Caco-2 (cell line): ENCODE data around the gene PITPNM3. TPM values are rescaled to one million over a fixed set of nuclear protein-coding genes. Genes with fewer than 3 reads are reported as not detected.

Source experiments
- BruUV-seq: library from RNA; stranded (reverse); fragments of 400-500 nt; replicated peaks from 2 replicates; lab custom pipeline; 2021; lab: Mats Ljungman, UMichigan
- CTCF ChIA-PET: fragments of 300-600 bp; sonication (Branson Sonifier 250); formaldehyde crosslinking; loops from one replicate; lab custom pipeline; 2022; ENCODE audit warnings: antibody characterized with exemption; lab: Charles Lee
- POLR2A ChIA-PET: fragments of 300-600 bp; sonication (Branson Sonifier 250); formaldehyde crosslinking; loops from one replicate; lab custom pipeline; 2022; ENCODE audit warnings: antibody characterized with exemption; lab: Charles Lee
- DNase-seq, 2 experiments: peaks; one replicate each; pipeline versions ENCODE4 v3.0.0 to v3.0.0-alpha.2; 2020 to 2022
- H3K27me3 ChIP-seq: replicated peaks from 2 replicates; pipeline ENCODE4 v1.6.0; 2011; ENCODE audit warnings: low read length; ENCODE audit not compliant: control insufficient read depth, insufficient read depth
- H3K36me3 ChIP-seq: 2 replicates; pipeline ENCODE4 v1.5.1; 2011; ENCODE audit warnings: low read length; ENCODE audit not compliant: control insufficient read depth, insufficient read depth
- H3K4me1 ChIP-seq: fragments of 250-450 bp; sonication (Bioruptor Pico); 2 replicates; pipeline ENCODE4 v1.5.1; 2020; ENCODE audit warnings: mild to moderate bottlenecking
- H3K4me3 ChIP-seq: 2 replicates; pipeline ENCODE4 v1.5.1; 2011; ENCODE audit warnings: low read depth, mild to moderate bottlenecking, control low read depth, low read length
- H3K9me3 ChIP-seq: fragments of 250-450 bp; sonication (Bioruptor Pico); 2 replicates; pipeline ENCODE4 v1.5.1; 2020; ENCODE audit warnings: mild to moderate bottlenecking, moderate library complexity
- H3K27ac Mint-ChIP-seq: one replicate; pipeline ENCODE4 v1.8.0; 2022; ENCODE audit warnings: mixed read lengths; ENCODE audit not compliant: unreplicated experiment
- H3K27me3 Mint-ChIP-seq: one replicate; pipeline ENCODE4 v1.8.0; 2022; ENCODE audit warnings: mixed read lengths; ENCODE audit not compliant: insufficient read depth, unreplicated experiment
- H3K36me3 Mint-ChIP-seq: one replicate; pipeline ENCODE4 v1.8.0; 2022; ENCODE audit warnings: mild to moderate bottlenecking, mixed read lengths; ENCODE audit not compliant: insufficient read depth, unreplicated experiment
- H3K4me1 Mint-ChIP-seq: one replicate; pipeline ENCODE4 v1.8.0; 2022; ENCODE audit warnings: low read depth, mixed read lengths; ENCODE audit not compliant: unreplicated experiment
- H3K4me3 Mint-ChIP-seq: one replicate; pipeline ENCODE4 v1.8.0; 2022; ENCODE audit warnings: mild to moderate bottlenecking, moderate library complexity, mixed read lengths; ENCODE audit not compliant: unreplicated experiment
- H3K9me3 Mint-ChIP-seq: one replicate; pipeline ENCODE4 v1.8.0; 2022; ENCODE audit warnings: mixed read lengths; ENCODE audit not compliant: unreplicated experiment
- intact Hi-C: fragments of 100-400 bp; cut with micrococcal nuclease; formaldehyde crosslinking; loops from one replicate; pipeline ENCODE4 v1.10.0; 2022; ENCODE audit not compliant: unreplicated experiment
- total RNA-seq: library from RNA; stranded (reverse); gene quantifications from 2 replicates; pipeline ENCODE4 v1.2.3, GENCODE V29; 2022
- TF ChIP-seq, protein P1 (sequence below), 2 experiments: fragments of 200-600 bp in 1 of 2; IDR thresholded peaks; 1 replicate in 1 of 2; 2 replicates in 1 of 2; pipeline versions ENCODE4 v1.5.1 to v1.8.0; 2011 to 2022; ENCODE audit warnings: antibody characterized with exemption in 1 of 2, control low read depth in 1 of 2, inconsistent platforms in 1 of 2, low read depth in 1 of 2, low read length in 1 of 2, mild to moderate bottlenecking in 1 of 2, moderate library complexity in 1 of 2; ENCODE audit not compliant: insufficient read depth in 1 of 2, severe bottlenecking in 1 of 2, unreplicated experiment in 1 of 2

PITPNM3 gene
- total RNA-seq, 1 experiment from 2014 or later: 0.50 TPM

DNA sequence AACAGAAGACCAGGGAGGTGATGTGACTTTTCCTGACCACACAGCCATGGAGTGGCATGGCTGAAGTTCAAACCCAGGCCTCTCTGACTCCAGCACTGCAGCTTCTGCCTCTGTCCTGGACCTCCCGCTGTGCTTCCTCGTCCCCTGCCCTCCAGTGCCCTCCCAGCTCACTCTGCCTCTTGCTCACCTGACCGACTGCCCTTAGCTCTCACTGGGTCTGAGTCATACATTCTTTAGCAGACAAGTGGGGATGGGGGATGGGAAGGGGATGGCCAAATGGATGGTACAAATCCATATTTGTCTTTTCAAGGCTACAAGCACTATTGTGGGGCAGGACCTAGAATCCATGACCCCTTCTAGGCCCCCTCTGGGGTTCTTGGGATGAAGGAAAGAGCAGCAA, 33.0 kb downstream of the PITPNM3 start:
- Mint-ChIP-seq H3K4me3 (no peak overlapping the region), H3K27me3 (no peaks in the 10 kb centered on the region), H3K36me3 (no peaks in the 10 kb centered on the region), H3K9me3 (peaks cover 7% of the 10 kb centered on the region), H3K27ac (peak overlapping the region; percentile 45), H3K4me1 (peaks cover 8% of the 10 kb centered on the region)
- Histone ChIP-seq H3K4me1 (no peaks in the 10 kb centered on the region; the same call in 1 of the 2 replicates), H3K27me3 (no peaks in the 10 kb centered on the region), H3K9me3 (no peaks in the 10 kb centered on the region), H3K4me3 (no peak overlapping the region), H3K36me3 (no peaks in the 10 kb centered on the region)
- intact Hi-C loops: no loop called here
- CTCF ChIA-PET: interaction anchor here (0.5 kb wide), 1 partner anchor 29 kb away, joined by 6 read pairs; no protein-coding TSS in a partner anchor
- TF ChIP-seq, protein P1, sequence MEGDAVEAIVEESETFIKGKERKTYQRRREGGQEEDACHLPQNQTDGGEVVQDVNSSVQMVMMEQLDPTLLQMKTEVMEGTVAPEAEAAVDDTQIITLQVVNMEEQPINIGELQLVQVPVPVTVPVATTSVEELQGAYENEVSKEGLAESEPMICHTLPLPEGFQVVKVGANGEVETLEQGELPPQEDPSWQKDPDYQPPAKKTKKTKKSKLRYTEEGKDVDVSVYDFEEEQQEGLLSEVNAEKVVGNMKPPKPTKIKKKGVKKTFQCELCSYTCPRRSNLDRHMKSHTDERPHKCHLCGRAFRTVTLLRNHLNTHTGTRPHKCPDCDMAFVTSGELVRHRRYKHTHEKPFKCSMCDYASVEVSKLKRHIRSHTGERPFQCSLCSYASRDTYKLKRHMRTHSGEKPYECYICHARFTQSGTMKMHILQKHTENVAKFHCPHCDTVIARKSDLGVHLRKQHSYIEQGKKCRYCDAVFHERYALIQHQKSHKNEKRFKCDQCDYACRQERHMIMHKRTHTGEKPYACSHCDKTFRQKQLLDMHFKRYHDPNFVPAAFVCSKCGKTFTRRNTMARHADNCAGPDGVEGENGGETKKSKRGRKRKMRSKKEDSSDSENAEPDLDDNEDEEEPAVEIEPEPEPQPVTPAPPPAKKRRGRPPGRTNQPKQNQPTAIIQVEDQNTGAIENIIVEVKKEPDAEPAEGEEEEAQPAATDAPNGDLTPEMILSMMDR (IDR thresholded peaks at IDR 0.05; ENCODE audit: insufficient read depth in 1 of 2, low read depth in 1 of 2, low read length in 1 of 2, severe bottlenecking in 1 of 2, unreplicated experiment in 1 of 2): no peak
- DNase-seq: peak in 1 of 2 experiments; percentile 42
- no TSS peak for BruUV-seq
- POLR2A ChIA-PET: no interaction called here

DNA sequence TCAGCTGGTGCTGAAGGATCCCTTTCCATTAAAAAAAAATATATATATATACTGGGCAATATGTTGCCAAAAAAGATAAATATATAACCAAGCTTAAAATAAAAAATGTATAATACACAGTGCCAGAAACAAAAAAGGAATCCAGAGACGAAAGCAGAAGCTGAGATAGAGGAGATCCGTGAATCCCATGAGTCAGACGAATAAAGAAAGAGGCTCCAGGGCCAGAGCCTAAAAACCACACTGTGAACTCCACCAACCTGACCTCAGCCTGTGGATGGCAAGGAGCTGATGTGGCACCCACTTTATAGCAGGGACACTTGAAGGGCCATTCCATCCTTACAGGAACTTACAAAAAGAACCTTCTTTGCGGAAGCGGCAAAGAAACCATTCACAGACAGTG, 34.8 kb downstream of the PITPNM3 start:
- intact Hi-C loops: no loop called here
- Histone ChIP-seq H3K36me3 (no peaks in the 10 kb centered on the region), H3K4me3 (no peak overlapping the region), H3K27me3 (no peaks in the 10 kb centered on the region), H3K9me3 (no peaks in the 10 kb centered on the region), H3K4me1 (no peaks in the 10 kb centered on the region; the same call in 1 of the 2 replicates)
- POLR2A ChIA-PET: no interaction called here
- BruUV-seq: no TSS peak
- peaks cover 9% of the 10 kb centered on the region for H3K9me3 Mint-ChIP-seq
- TF ChIP-seq, protein P1 (IDR thresholded peaks at IDR 0.05; ENCODE audit: insufficient read depth in 1 of 2, low read depth in 1 of 2, low read length in 1 of 2, severe bottlenecking in 1 of 2, unreplicated experiment in 1 of 2): no peak
- DNase-seq: no peak
- peaks cover 8% of the 10 kb centered on the region for H3K4me1 Mint-ChIP-seq
- no peak overlapping the region for H3K27ac Mint-ChIP-seq
- H3K27me3 Mint-ChIP-seq: no peaks in the 10 kb centered on the region
- no peak overlapping the region for H3K4me3 Mint-ChIP-seq
- CTCF ChIA-PET: no interaction called here
- H3K36me3 Mint-ChIP-seq: no peaks in the 10 kb centered on the region

GRCh38 chr17:6517062-6517461, 39.3 kb downstream of the PITPNM3 start:
- H3K27me3 Mint-ChIP-seq: no peaks in the 10 kb centered on the region
- H3K9me3 ChIP-seq: no peaks in the 10 kb centered on the region
- no peak overlapping the region for H3K4me3 Mint-ChIP-seq
- peaks cover 9% of the 10 kb centered on the region for H3K9me3 Mint-ChIP-seq
- H3K4me1 ChIP-seq: no peaks in the 10 kb centered on the region
- intact Hi-C loops: no loop called here
- H3K4me1 Mint-ChIP-seq: no peaks in the 10 kb centered on the region
- no peaks in the 10 kb centered on the region for H3K36me3 ChIP-seq
- no peak for DNase-seq
- no peak overlapping the region for H3K27ac Mint-ChIP-seq
- BruUV-seq: no TSS peak
- no peaks in the 10 kb centered on the region for H3K27me3 ChIP-seq
- no peaks in the 10 kb centered on the region for H3K36me3 Mint-ChIP-seq
- POLR2A ChIA-PET: no interaction called here
- no peak overlapping the region for H3K4me3 ChIP-seq
- CTCF ChIA-PET: no interaction called here
- TF ChIP-seq, protein P1 (IDR thresholded peaks at IDR 0.05; ENCODE audit: insufficient read depth in 1 of 2, low read depth in 1 of 2, low read length in 1 of 2, severe bottlenecking in 1 of 2, unreplicated experiment in 1 of 2): no peak
